GM15510 (cell line): ENCODE measurements around the gene CENATAC.

Experiments used
- POLR2A ChIP-seq: IDR thresholded peaks from 3 replicates; pipeline ENCODE4 v1.6.1; 2011; ENCODE audit warnings: borderline replicate concordance; ENCODE audit not compliant: insufficient read length; ENCODE audit errors: extremely low read depth

Gene CENATAC

DNA sequence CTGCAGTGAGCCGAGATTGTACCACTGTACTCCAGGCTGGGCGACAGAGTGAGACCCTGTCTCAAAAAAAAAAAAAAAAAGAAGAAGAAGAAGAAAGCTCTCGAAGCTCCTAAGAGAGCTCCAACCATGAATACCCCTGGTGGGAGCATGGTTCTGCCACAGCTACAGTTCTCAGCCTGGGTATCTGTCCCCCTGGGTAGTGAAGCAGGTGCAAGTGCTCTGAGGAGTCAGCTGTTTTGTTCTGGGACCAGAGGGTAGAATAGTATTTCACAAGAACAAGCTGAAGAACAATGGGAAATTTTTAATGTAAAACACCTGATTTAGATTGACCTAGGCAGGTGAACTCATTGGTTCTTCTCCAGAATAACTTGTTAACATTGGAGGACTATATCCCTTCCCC is 63.3 kb downstream of the CENATAC start:
- no peak for TF ChIP-seq POLR2A

DNA sequence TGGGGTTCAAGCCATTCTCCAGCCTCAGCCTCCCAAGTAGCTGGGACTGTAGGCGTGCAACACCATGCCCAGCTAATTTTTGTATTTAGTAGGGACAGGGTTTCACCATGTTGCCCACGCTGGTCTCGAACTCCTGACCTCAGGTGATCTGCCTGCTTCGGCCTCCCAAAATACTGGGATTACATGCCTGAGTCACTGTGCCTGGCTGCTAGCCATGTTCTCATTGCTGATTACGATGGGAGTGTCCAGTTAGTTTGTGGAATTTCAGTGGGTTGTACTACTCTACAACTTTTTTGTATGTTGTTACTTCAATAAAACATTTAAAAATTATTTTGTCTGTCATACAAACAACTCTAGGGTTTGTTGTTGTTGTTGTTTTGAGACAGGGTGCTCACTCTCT is 64.8 kb downstream of the CENATAC start:
- TF ChIP-seq POLR2A, result no peak

DNA sequence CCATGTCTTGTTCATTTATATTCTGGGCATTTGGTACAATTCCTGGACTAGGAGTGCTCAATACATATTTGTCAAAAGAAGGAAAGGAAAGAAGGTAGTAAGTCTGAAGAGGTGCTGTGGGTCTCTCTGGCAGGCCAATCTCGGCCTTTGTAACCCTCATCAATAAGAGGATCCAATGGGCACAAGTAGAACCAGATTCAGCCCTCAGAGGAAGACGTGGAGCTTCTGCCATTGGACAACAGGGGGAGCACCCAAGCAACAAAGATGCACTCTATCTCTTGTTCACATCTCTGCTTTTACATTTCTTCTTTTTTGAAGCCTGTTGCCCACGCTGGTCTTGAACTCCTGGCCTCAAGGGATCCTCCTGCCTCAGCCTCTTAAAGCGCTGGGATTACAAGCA is 67.4 kb downstream of the CENATAC start:
- TF ChIP-seq POLR2A, result no peak
